ENCODE results near the gene RBP4.

The RBP4 gene

GRCh38 chr10:93595378-93596161, 5.5 kb downstream of the RBP4 start:
- no peak for DNase-seq (ENCODE audit: low read depth in 2 of 2)

- no peak for DNase-seq (ENCODE audit: low read depth in 2 of 2)
Observed at GRCh38 chr10:93594518-93594917, 6.5 kb downstream of the RBP4 start.

GRCh38 chr10:93593749-93594148, 7.3 kb downstream of the RBP4 start:
- DNase-seq (ENCODE audit: low read depth in 2 of 2): no peak

- no peak for DNase-seq (ENCODE audit: low read depth in 2 of 2)
Observed at GRCh38 chr10:93593254-93593653, 7.8 kb downstream of the RBP4 start.

GRCh38 chr10:93591065-93591808, 9.8 kb downstream of the RBP4 start:
- DNase-seq (ENCODE audit: low read depth in 2 of 2): no peak

GRCh38 chr10:93590638-93591037, 10.4 kb downstream of the RBP4 start:
- no peak for DNase-seq (ENCODE audit: low read depth in 2 of 2)

GRCh38 chr10:93589648-93590562, 11.1 kb downstream of the RBP4 start:
- no peak for DNase-seq (ENCODE audit: low read depth in 2 of 2)

- no peak for DNase-seq (ENCODE audit: low read depth in 2 of 2)
Observed at GRCh38 chr10:93584445-93584844, 16.6 kb downstream of the RBP4 start.

GRCh38 chr10:93580828-93581227, 20.2 kb downstream of the RBP4 start:
- no peak for DNase-seq (ENCODE audit: low read depth in 2 of 2)

GRCh38 chr10:93579985-93580711, 20.9 kb downstream of the RBP4 start:
- no peak for DNase-seq (ENCODE audit: low read depth in 2 of 2)

GRCh38 chr10:93579089-93579488, 21.9 kb downstream of the RBP4 start:
- DNase-seq (ENCODE audit: low read depth in 2 of 2): no peak

GRCh38 chr10:93577565-93577964, 23.5 kb downstream of the RBP4 start:
- DNase-seq (ENCODE audit: low read depth in 2 of 2): no peak

GRCh38 chr10:93576888-93577287, 24.1 kb downstream of the RBP4 start:
- no peak for DNase-seq (ENCODE audit: low read depth in 2 of 2)

- DNase-seq (ENCODE audit: low read depth in 2 of 2): no peak
Observed at GRCh38 chr10:93573924-93574323, 27.1 kb downstream of the RBP4 start.

GRCh38 chr10:93573051-93573909, 27.8 kb downstream of the RBP4 start:
- DNase-seq (ENCODE audit: low read depth in 2 of 2): no peak

- no peak for DNase-seq (ENCODE audit: low read depth in 2 of 2)
Observed at GRCh38 chr10:93572606-93573005, 28.4 kb downstream of the RBP4 start.

- DNase-seq (ENCODE audit: low read depth in 2 of 2): no peak
Observed at GRCh38 chr10:93570383-93570782, 30.7 kb downstream of the RBP4 start.

GRCh38 chr10:93568105-93568390, 33.0 kb downstream of the RBP4 start:
- no peak for DNase-seq (ENCODE audit: low read depth in 2 of 2)

- no peak for DNase-seq (ENCODE audit: low read depth in 2 of 2)
Observed at GRCh38 chr10:93567277-93568104, 33.5 kb downstream of the RBP4 start.

Measured in stimulated activated CD4-positive, alpha-beta T cell treated with anti-CD3 and anti-CD28 coated beads, Interleukin-15, amount 100 ng/mL, for 48 hours (primary cell).